Keratinocyte (primary cell): ENCODE measurements around the gene TCF15. TPM values are rescaled to one million over a fixed set of nuclear protein-coding genes. Genes with fewer than 3 reads are reported as not detected.
"Not testable (repeated sequence)": the region's sequence is repeated elsewhere in the genome, so short reads cannot be mapped to it uniquely, and the experiment has no call there.

Experiments used
- DNase-seq: peaks from one replicate; pipeline ENCODE4 v3.0.0-alpha.2; 2011; ENCODE audit warnings: low read depth, missing footprints, low spot score
- FAIRE-seq: peaks from 2 replicates; lab custom pipeline; 2011; peaks lifted over from hg19 to GRCh38; lab: Jason Lieb, UNC
- H2AFZ ChIP-seq: 2 replicates; pipeline ENCODE4 v1.6.0; 2012; ENCODE audit warnings: low read length, control low read depth, inconsistent platforms; ENCODE audit not compliant: control insufficient read depth
- H3K27ac ChIP-seq: 2 replicates; pipeline ENCODE4 v1.5.1; 2011; ENCODE audit warnings: low read length; ENCODE audit not compliant: control insufficient read depth, insufficient read depth
- H3K27me3 ChIP-seq: 3 replicates; pipeline ENCODE4 v1.6.0; 2011; ENCODE audit warnings: low read length; ENCODE audit not compliant: control insufficient read depth, insufficient read depth; ENCODE audit errors: extremely low read depth
- H3K36me3 ChIP-seq, 2 experiments: 2 replicates in 1 of 2; 3 replicates in 1 of 2; pipeline ENCODE4 v1.5.1; 2011; ENCODE audit warnings: low read length in 2 of 2, mild to moderate bottlenecking in 1 of 2; ENCODE audit not compliant: control insufficient read depth in 2 of 2, insufficient read depth in 2 of 2; ENCODE audit errors: extremely low read depth in 1 of 2
- H3K4me1 ChIP-seq: 3 replicates; pipeline ENCODE4 v1.5.1; 2011; ENCODE audit warnings: low read length; ENCODE audit not compliant: control insufficient read depth, insufficient read depth; ENCODE audit errors: extremely low read depth
- H3K4me2 ChIP-seq: 3 replicates; pipeline ENCODE4 v1.6.0; 2011; ENCODE audit warnings: low read depth, low read length; ENCODE audit not compliant: control insufficient read depth, insufficient read depth; ENCODE audit errors: extremely low read depth
- H3K4me3 ChIP-seq, 3 experiments: fragments of 200-600 bp in 1 of 3; sonication (generic) in 1 of 3; 2 replicates in 2 of 3; 3 replicates in 1 of 3; pipeline ENCODE4 v1.5.1; 2011 to 2016; ENCODE audit warnings: low read length in 3 of 3, mild to moderate bottlenecking in 3 of 3, control low read depth in 2 of 3, inconsistent platforms in 1 of 3, low read depth in 1 of 3, mixed read lengths in 1 of 3, mixed run types in 1 of 3, moderate library complexity in 1 of 3; ENCODE audit not compliant: control insufficient read depth in 2 of 3, insufficient read depth in 2 of 3; ENCODE audit errors: extremely low read depth in 1 of 3
- H3K79me2 ChIP-seq: 2 replicates; pipeline ENCODE4 v1.6.0; 2012; ENCODE audit warnings: low read length; ENCODE audit not compliant: control insufficient read depth, insufficient read depth
- H3K9ac ChIP-seq: 3 replicates; pipeline ENCODE4 v1.6.0; 2011; ENCODE audit warnings: low read length; ENCODE audit not compliant: control insufficient read depth, insufficient read depth; ENCODE audit errors: extremely low read depth
- H3K9me1 ChIP-seq: 3 replicates; pipeline ENCODE4 v1.6.0; 2011; ENCODE audit warnings: low read length; ENCODE audit not compliant: control insufficient read depth, insufficient read depth; ENCODE audit errors: extremely low read depth
- H3K9me3 ChIP-seq: 2 replicates; pipeline ENCODE4 v1.5.1; 2012; ENCODE audit warnings: low read depth, low read length; ENCODE audit not compliant: control insufficient read depth
- H4K20me1 ChIP-seq: 3 replicates; pipeline ENCODE4 v1.6.0; 2011; ENCODE audit warnings: low read length; ENCODE audit not compliant: control insufficient read depth, insufficient read depth; ENCODE audit errors: extremely low read depth
- EZH2 ChIP-seq: IDR thresholded peaks from one replicate; pipeline ENCODE4 v1.6.1; 2012; ENCODE audit warnings: inconsistent platforms, mild to moderate bottlenecking, low read length, moderate library complexity
- dilution Hi-C: fragments of 300-500 bp; cut with MboI; formaldehyde crosslinking; loops from one replicate; pipeline ENCODE4 v1.7.0; 2020; ENCODE audit warnings: low sequenced_read_pairs; ENCODE audit not compliant: extremely low pct_ligation_motif_present
- polyA plus RNA-seq, 5 experiments: library from polyadenylated mRNA; depleted of rRNA in 3 of 5; stranded (reverse) in 3 of 5; stranded (forward) in 1 of 5; unstranded in 1 of 5; fragments of >200 nt; gene quantifications; 1 replicate in 1 of 5; 2 replicates in 3 of 5; 3 replicates in 1 of 5; pipeline versions ENCODE4 v1.2.1 to v1.2.3, GENCODE V29; 2011 to 2012; ENCODE audit warnings: missing spikeins in 2 of 5, low read depth in 1 of 5, low replicate concordance in 1 of 5
- TF ChIP-seq, protein P1 (sequence below), 3 experiments: IDR thresholded peaks in 1 of 3; conservative IDR thresholded peaks in 1 of 3; optimal IDR thresholded peaks in 1 of 3; 2 replicates in 2 of 3; 3 replicates in 1 of 3; pipeline versions ENCODE3 to v1.5.1; 2011; ENCODE audit warnings: low read length in 3 of 3, mild to moderate bottlenecking in 3 of 3, moderate library complexity in 2 of 3, control low read depth in 1 of 3, inconsistent platforms in 1 of 3; ENCODE audit not compliant: insufficient read depth in 2 of 3; ENCODE audit errors: extremely low read depth in 1 of 3

Gene TCF15
- polyA plus RNA-seq, 1 donor (not counting 4 experiments of a cell fraction or from before 2014, with no cell fraction given): not detected

DNA sequence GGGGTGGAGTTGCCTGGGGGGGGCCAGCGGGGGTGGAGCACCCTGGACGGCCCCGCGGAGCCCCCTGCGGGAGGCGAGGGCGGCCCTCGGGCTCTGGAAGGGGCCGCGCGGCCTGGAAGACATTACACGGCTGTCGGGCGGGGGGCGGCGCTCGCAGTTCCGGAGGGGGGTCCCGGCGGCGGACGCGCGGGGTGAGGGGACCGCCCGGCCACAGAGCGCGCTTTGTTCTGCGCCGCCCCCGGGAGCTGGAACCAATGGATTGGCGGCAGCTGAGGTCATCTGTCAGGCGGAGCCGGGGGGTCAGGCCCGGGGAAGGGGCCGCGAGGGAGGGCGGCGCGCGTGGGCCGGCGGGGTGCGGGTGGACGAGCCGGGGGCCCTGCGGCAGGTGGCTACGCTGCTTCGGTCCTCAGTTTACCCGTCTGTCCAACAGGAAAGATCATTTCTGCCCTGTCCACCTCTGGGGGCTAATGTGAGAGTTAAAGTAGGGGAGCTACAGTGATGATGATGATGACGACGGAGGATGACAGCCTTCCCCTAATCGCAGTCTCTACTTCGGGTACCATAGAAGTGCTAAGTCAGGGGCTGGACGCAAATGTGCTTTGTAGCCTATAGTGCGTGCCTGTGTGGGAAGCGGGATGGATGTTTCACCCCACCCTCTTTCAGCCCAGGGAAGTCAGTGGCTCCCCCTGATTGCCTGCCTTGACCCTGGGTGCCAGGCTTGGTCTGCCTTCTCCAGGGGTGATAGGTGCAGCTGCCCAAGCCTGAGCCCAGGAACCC is 32.5 kb upstream of the TCF15 start:
- Histone ChIP-seq H3K4me2 (no peak overlapping the region), H3K9me3 (no peaks in the 10 kb centered on the region), H3K79me2 (no peaks in the 10 kb centered on the region), H3K27me3 (peaks cover 20% of the 10 kb centered on the region), H3K9ac (no peak overlapping the region), H3K4me1 (no peaks in the 10 kb centered on the region), H3K36me3 (peaks cover 5 to 8% of the 10 kb centered on the region in 2 experiments), H3K4me3 (no peak overlapping the region), H2AFZ (no peak overlapping the region), H3K27ac (no peak overlapping the region), H3K9me1 (no peaks in the 10 kb centered on the region), H4K20me1 (no peaks in the 10 kb centered on the region)
- FAIRE-seq (no peak), DNase-seq (no peak)
- TF ChIP-seq, protein P1, sequence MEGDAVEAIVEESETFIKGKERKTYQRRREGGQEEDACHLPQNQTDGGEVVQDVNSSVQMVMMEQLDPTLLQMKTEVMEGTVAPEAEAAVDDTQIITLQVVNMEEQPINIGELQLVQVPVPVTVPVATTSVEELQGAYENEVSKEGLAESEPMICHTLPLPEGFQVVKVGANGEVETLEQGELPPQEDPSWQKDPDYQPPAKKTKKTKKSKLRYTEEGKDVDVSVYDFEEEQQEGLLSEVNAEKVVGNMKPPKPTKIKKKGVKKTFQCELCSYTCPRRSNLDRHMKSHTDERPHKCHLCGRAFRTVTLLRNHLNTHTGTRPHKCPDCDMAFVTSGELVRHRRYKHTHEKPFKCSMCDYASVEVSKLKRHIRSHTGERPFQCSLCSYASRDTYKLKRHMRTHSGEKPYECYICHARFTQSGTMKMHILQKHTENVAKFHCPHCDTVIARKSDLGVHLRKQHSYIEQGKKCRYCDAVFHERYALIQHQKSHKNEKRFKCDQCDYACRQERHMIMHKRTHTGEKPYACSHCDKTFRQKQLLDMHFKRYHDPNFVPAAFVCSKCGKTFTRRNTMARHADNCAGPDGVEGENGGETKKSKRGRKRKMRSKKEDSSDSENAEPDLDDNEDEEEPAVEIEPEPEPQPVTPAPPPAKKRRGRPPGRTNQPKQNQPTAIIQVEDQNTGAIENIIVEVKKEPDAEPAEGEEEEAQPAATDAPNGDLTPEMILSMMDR (optimal IDR thresholded peaks at IDR 0.05 in 1 of 3, IDR thresholded peaks at IDR 0.05 in 1 of 3, conservative IDR thresholded peaks at IDR 0.05 in 1 of 3; ENCODE audit: extremely low read depth in 1 of 3, insufficient read depth in 2 of 3, low read length in 3 of 3): no peak
- peak; percentile 63 for TF ChIP-seq EZH2
- dilution Hi-C loops: no loop called here

DNA sequence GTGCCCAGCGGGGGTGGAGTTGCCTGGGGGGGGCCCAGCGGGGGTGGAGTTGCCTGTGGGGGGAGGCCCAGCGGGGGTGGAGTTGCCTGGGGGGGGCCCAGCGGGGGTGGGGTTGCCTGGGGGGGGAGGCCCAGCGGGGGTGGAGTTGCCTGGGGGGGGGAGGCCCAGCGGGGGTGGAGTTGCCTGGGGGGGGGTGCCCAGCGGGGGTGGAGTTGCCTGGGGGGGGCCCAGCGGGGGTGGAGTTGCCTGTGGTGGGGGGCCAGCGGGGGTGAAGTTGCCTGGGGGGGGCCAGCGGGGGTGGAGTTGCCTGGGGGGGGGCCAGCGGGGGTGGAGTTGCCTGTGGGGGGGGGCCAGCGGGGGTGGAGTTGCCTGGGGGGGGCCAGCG is 31.9 kb upstream of the TCF15 start:
- DNase-seq, FAIRE-seq, H3K4me3 ChIP-seq, H3K9me1 ChIP-seq, H3K27ac ChIP-seq, H3K4me1 ChIP-seq, dilution Hi-C loops, H4K20me1 ChIP-seq, H2AFZ ChIP-seq, H3K4me2 ChIP-seq, H3K9ac ChIP-seq, H3K79me2 ChIP-seq, H3K9me3 ChIP-seq, H3K36me3 ChIP-seq: not testable (repeated sequence)
- H3K27me3 ChIP-seq: peaks cover 23% of the 10 kb centered on the region

DNA sequence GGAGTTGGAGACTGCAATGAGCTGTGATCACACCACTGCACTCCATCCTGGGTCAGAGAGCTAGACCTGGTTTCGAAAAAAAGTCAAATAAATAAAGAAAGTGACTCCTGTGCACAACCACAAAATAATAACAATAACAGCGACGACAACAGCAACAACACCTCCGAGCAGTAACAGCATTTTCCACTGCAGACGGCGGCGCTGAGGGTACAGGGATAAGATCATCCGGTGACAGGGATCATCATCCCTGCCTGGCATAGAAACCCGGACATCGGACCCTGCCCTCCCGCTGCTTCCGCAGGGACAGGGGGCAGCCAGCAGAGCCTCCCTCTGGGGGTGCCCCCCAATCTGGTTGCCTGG is 31.4 kb upstream of the TCF15 start:
- Histone ChIP-seq H3K4me2 (no peak overlapping the region), H3K9ac (no peak overlapping the region), H3K27ac (no peak overlapping the region), H3K9me3 (no peaks in the 10 kb centered on the region), H3K4me1 (no peaks in the 10 kb centered on the region), H3K36me3 (no peaks in the 10 kb centered on the region), H3K27me3 (peaks cover 23% of the 10 kb centered on the region), H3K79me2 (no peaks in the 10 kb centered on the region), H2AFZ (no peak overlapping the region), H3K4me3 (no peak overlapping the region), H4K20me1 (no peaks in the 10 kb centered on the region), H3K9me1 (no peaks in the 10 kb centered on the region)
- DNase-seq: no peak
- dilution Hi-C loops: no loop called here
- FAIRE-seq: no peak
- no peak for TF ChIP-seq EZH2
- TF ChIP-seq, protein P1 (optimal IDR thresholded peaks at IDR 0.05 in 1 of 3, IDR thresholded peaks at IDR 0.05 in 1 of 3, conservative IDR thresholded peaks at IDR 0.05 in 1 of 3; ENCODE audit: extremely low read depth in 1 of 3, insufficient read depth in 2 of 3, low read length in 3 of 3): no peak
